Coronary artery (tissue), 2 donors: ENCODE measurements around the gene DYNC1H1.

Experiments
- DNase-seq: peaks from one replicate; pipeline ENCODE4 v3.0.0-alpha.2; 2017; ENCODE audit warnings: low spot score
- H3K27ac ChIP-seq, 2 donors: fragments of 200-600 bp; sonication (generic); one replicate each; pipeline ENCODE4 v1.5.1; 2016 to 2019
- H3K4me3 ChIP-seq: fragments of 200-600 bp; sonication (generic); 2 replicates; pipeline ENCODE4 v1.5.1; 2016; ENCODE audit warnings: mild to moderate bottlenecking, moderate library complexity
- CTCF ChIP-seq: fragments of 200-600 bp; sonication (generic); IDR thresholded peaks from one replicate; pipeline ENCODE4 v1.5.1; 2019; ENCODE audit warnings: antibody characterized with exemption

DYNC1H1 gene

GRCh38 chr14:101992708-101993107 lies 28.3 kb downstream of the DYNC1H1 start:
- no peak for DNase-seq
- TF ChIP-seq CTCF: no peak
- H3K27ac ChIP-seq: no peak overlapping the region
- H3K4me3 ChIP-seq: no peak overlapping the region

- TF ChIP-seq CTCF: no peak
- Histone ChIP-seq H3K27ac (no peak overlapping the region), H3K4me3 (no peak overlapping the region)
- no peak for DNase-seq
These were observed 33.3 kb downstream of the DYNC1H1 start for GRCh38 chr14:101997429-101998336.

DNA sequence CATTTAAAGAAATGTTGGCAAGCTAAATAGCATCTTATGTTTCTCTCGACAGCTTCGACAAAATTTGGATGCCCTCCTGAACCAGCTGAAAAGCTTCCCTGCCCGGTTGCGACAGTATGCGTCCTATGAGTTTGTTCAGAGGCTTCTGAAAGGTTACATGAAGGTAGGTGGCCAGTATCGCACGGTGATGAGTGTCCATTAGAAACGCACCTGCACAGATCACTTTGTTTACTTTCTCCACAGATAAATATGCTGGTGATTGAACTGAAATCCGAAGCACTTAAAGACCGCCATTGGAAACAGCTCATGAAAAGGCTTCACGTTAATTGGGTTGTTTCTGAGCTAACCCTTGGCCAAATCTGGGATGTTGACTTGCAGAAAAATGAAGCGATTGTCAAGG lies 36.5 kb downstream of the DYNC1H1 start:
- Histone ChIP-seq H3K4me3 (no peak overlapping the region), H3K27ac (no peak overlapping the region)
- no peak for TF ChIP-seq CTCF
- DNase-seq: no peak

GRCh38 chr14:102005336-102005735 lies 41.0 kb downstream of the DYNC1H1 start:
- DNase-seq: no peak
- H3K4me3 ChIP-seq: no peak overlapping the region
- TF ChIP-seq CTCF: no peak
- no peak overlapping the region for H3K27ac ChIP-seq

DNA sequence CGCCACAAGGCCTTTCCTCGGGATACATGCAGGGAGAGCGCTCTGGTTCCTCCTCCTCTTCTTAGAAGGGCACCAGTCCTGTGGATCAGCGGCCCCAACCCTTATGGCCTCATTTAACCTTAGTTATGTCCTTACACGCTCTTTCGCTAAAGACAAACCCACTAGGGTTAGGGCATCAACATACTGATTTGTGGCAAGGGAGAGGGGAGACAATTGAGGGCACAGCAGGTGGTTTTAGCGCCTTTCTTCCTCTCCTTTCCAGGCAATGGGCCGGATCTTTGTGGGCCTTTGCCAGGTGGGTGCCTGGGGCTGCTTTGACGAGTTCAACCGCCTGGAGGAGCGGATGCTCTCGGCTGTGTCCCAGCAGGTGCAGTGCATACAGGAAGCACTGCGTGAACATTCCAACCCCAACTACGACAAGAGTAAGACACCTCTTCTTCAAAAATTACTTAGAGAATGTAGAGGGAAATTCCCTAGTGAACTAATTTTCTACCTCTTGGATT lies 43.6 kb downstream of the DYNC1H1 start:
- H3K4me3 ChIP-seq: no peak overlapping the region
- TF ChIP-seq CTCF: no peak
- H3K27ac ChIP-seq: no peak overlapping the region
- DNase-seq: no peak

DNA sequence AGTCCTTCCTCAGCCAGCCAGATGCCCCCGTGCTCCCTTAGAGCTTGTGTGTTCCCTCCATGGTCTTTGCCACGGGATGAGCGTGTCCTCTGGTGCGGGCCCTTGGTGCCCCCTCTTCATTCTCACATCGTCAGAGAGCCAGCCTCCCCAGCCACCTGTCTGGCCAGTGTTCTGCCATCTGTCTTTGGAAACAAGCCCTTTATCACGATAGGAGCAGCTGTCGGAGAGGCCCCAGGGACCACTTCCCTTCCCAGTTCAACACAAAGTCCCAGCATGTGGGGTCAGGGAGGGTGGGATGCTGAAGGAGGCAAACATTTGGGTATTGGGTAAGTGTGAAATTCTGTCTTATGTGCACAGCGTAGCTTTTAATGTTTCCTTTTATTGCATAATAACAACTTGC lies 44.5 kb downstream of the DYNC1H1 start:
- Histone ChIP-seq H3K27ac (no peak overlapping the region), H3K4me3 (no peak overlapping the region)
- TF ChIP-seq CTCF: no peak
- no peak for DNase-seq

DNA sequence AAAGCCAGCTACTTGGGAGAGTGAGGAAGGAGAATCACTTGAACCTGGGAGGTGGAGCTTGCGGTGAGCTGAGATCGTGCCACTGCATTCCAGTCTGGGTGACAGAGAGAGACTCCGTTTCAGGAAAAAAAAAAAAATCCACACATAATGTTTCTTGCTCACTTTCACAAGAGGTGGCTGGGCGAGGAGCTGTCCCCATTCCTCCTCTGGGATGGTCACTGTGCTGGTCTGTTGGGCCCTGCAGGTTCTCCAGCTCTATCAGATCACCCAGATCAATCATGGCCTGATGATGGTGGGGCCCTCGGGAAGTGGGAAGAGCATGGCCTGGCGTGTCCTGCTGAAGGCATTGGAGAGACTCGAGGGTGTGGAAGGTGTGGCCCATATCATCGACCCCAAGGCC lies 47.3 kb downstream of the DYNC1H1 start:
- no peak overlapping the region for H3K4me3 ChIP-seq

More for the DNA sequence above, 47.3 kb downstream of the DYNC1H1 start:
- DNase-seq: no peak
- no peak overlapping the region for H3K27ac ChIP-seq
- no peak for TF ChIP-seq CTCF
